ENCODE data around the gene TUBG1.

The TUBG1 gene

GRCh38 chr17:42564815-42565522, 44.5 kb upstream of the TUBG1 start:
- whole genome bisulfite sequencing, 2 donors (ENCODE audit: extremely low coverage in 2 of 2, insufficient read length in 2 of 2, insufficient replicate concordance in 1 of 2), result no CpG with 5 or more reads among the region's 15 CpGs
- Histone ChIP-seq H4K8ac (ENCODE audit: low read depth, low read length) (no peak overlapping the region), H3K36me3 (replicated peaks in 1 of 2; ENCODE audit: control insufficient read depth in 2 of 2, insufficient read depth in 2 of 2, low read length in 2 of 2) (peaks cover 31 to 53% of the 10 kb centered on the region in 2 donors)

GRCh38 chr17:42565523-42566214, 43.8 kb upstream of the TUBG1 start:
- Histone ChIP-seq H2BK5ac (ENCODE audit: low read length) (no peak overlapping the region), H3K4me3 (ENCODE audit: low read length in 2 of 2) (no peak overlapping the region), H3K4ac (ENCODE audit: low read length) (no peak overlapping the region), H3K27ac (replicated peaks; ENCODE audit: low read length) (no peak overlapping the region), H3K4me2 (ENCODE audit: insufficient read depth, low read length, poor library complexity, severe bottlenecking) (no peak overlapping the region), H3K27me3 (ENCODE audit: control insufficient read depth in 3 of 3, insufficient read depth in 3 of 3, low read depth in 1 of 3, low read length in 3 of 3) (no peaks in the 10 kb centered on the region), H4K8ac (ENCODE audit: low read depth, low read length) (no peak overlapping the region), H3K36me3 (replicated peaks in 1 of 2; ENCODE audit: control insufficient read depth in 2 of 2, insufficient read depth in 2 of 2, low read length in 2 of 2) (peaks cover 34 to 59% of the 10 kb centered on the region in 2 donors), H2AFZ (ENCODE audit: low read length) (no peak overlapping the region), H3K14ac (ENCODE audit: low read length) (no peak overlapping the region), H3K4me1 (ENCODE audit: control insufficient read depth in 2 of 2, insufficient read depth in 1 of 2, low read depth in 1 of 2, low read length in 2 of 2) (peaks cover 15 to 16% of the 10 kb centered on the region in 2 donors), H3K79me1 (ENCODE audit: low read depth, low read length) (peaks cover 24% of the 10 kb centered on the region), H3K9me3 (replicated peaks in 1 of 2; ENCODE audit: control insufficient read depth in 2 of 2, insufficient read depth in 1 of 2, low read depth in 1 of 2, low read length in 2 of 2) (no peaks in the 10 kb centered on the region), H2BK12ac (ENCODE audit: low read length) (no peak overlapping the region), H2AK5ac (ENCODE audit: low read depth, low read length) (no peak overlapping the region), H2BK15ac (ENCODE audit: low read length) (no peak overlapping the region), H4K91ac (ENCODE audit: low read depth, low read length, poor library complexity) (no peak overlapping the region), H2BK120ac (ENCODE audit: low read depth, low read length) (no peak overlapping the region), H3K23ac (ENCODE audit: low read depth, low read length, poor library complexity) (no peak overlapping the region), H3K9ac (ENCODE audit: low read depth, low read length, poor library complexity) (peak overlapping the region; percentile 25), H3K18ac (ENCODE audit: low read length) (no peak overlapping the region)
- WGBS, 2 donors (ENCODE audit: extremely low coverage in 2 of 2, insufficient read length in 2 of 2, insufficient replicate concordance in 1 of 2), result no CpG with 5 or more reads among the region's 16 CpGs
- no peak for DNase-seq (ENCODE audit: low spot score)

More at GRCh38 chr17:42564815-42565522, 44.5 kb upstream of the TUBG1 start:
- H3K4me2 ChIP-seq (ENCODE audit: insufficient read depth, low read length, poor library complexity, severe bottlenecking), result no peak overlapping the region
- H2BK12ac ChIP-seq (ENCODE audit: low read length), result no peak overlapping the region
- no peak overlapping the region for H3K23ac ChIP-seq (ENCODE audit: low read depth, low read length, poor library complexity)
- H3K14ac ChIP-seq (ENCODE audit: low read length), result no peak overlapping the region
- H2AFZ ChIP-seq (ENCODE audit: low read length), result no peak overlapping the region
- no peak for DNase-seq (ENCODE audit: low spot score)
- H2BK15ac ChIP-seq (ENCODE audit: low read length), result no peak overlapping the region
- H3K4ac ChIP-seq (ENCODE audit: low read length), result no peak overlapping the region
- peaks cover 15 to 16% of the 10 kb centered on the region in 2 donors for H3K4me1 ChIP-seq (ENCODE audit: control insufficient read depth in 2 of 2, insufficient read depth in 1 of 2, low read depth in 1 of 2, low read length in 2 of 2)
- H3K9me3 ChIP-seq (replicated peaks in 1 of 2; ENCODE audit: control insufficient read depth in 2 of 2, insufficient read depth in 1 of 2, low read depth in 1 of 2, low read length in 2 of 2), result no peaks in the 10 kb centered on the region
- no peak overlapping the region for H3K9ac ChIP-seq (ENCODE audit: low read depth, low read length, poor library complexity)
- no peaks in the 10 kb centered on the region for H3K27me3 ChIP-seq (ENCODE audit: control insufficient read depth in 3 of 3, insufficient read depth in 3 of 3, low read depth in 1 of 3, low read length in 3 of 3)
- no peak overlapping the region for H2AK5ac ChIP-seq (ENCODE audit: low read depth, low read length)
- H2BK5ac ChIP-seq (ENCODE audit: low read length), result no peak overlapping the region
- no peak overlapping the region for H3K27ac ChIP-seq (replicated peaks; ENCODE audit: low read length)
- H3K79me1 ChIP-seq (ENCODE audit: low read depth, low read length), result peaks cover 24% of the 10 kb centered on the region
- H3K18ac ChIP-seq (ENCODE audit: low read length), result no peak overlapping the region
- no peak overlapping the region for H4K91ac ChIP-seq (ENCODE audit: low read depth, low read length, poor library complexity)
- H2BK120ac ChIP-seq (ENCODE audit: low read depth, low read length), result no peak overlapping the region
- peak overlapping the region in 1 of 2 donors; percentile 10 for H3K4me3 ChIP-seq (ENCODE audit: low read length in 2 of 2)

- H3K9ac ChIP-seq (ENCODE audit: low read depth, low read length, poor library complexity), result peak overlapping the region; percentile 94
- no peaks in the 10 kb centered on the region for H3K9me3 ChIP-seq (replicated peaks in 1 of 2; ENCODE audit: control insufficient read depth in 2 of 2, insufficient read depth in 1 of 2, low read depth in 1 of 2, low read length in 2 of 2)
- DNase-seq (ENCODE audit: low spot score), result no peak
- peak overlapping the region; percentile 68 for H2BK5ac ChIP-seq (ENCODE audit: low read length)
- H3K4me3 ChIP-seq (ENCODE audit: low read length in 2 of 2), result peak overlapping the region; percentile 76 to 97
- H3K27me3 ChIP-seq (ENCODE audit: control insufficient read depth in 3 of 3, insufficient read depth in 3 of 3, low read depth in 1 of 3, low read length in 3 of 3), result no peaks in the 10 kb centered on the region
- peaks cover 15 to 16% of the 10 kb centered on the region in 2 donors for H3K4me1 ChIP-seq (ENCODE audit: control insufficient read depth in 2 of 2, insufficient read depth in 1 of 2, low read depth in 1 of 2, low read length in 2 of 2)
- peak overlapping the region; percentile 53 for H2AK5ac ChIP-seq (ENCODE audit: low read depth, low read length)
- H2BK120ac ChIP-seq (ENCODE audit: low read depth, low read length), result no peak overlapping the region
- H2AFZ ChIP-seq (ENCODE audit: low read length), result peak overlapping the region; percentile 90
- WGBS, 2 donors (ENCODE audit: extremely low coverage in 2 of 2, insufficient read length in 2 of 2, insufficient replicate concordance in 1 of 2), result no CpG with 5 or more reads among the region's 28 CpGs
- no peak overlapping the region for H2BK12ac ChIP-seq (ENCODE audit: low read length)
- peaks cover 24% of the 10 kb centered on the region for H3K79me1 ChIP-seq (ENCODE audit: low read depth, low read length)
- H4K91ac ChIP-seq (ENCODE audit: low read depth, low read length, poor library complexity), result no peak overlapping the region
- peak overlapping the region; percentile 22 for H3K14ac ChIP-seq (ENCODE audit: low read length)
- H3K4me2 ChIP-seq (ENCODE audit: insufficient read depth, low read length, poor library complexity, severe bottlenecking), result peak overlapping the region; percentile 82
- no peak overlapping the region for H4K8ac ChIP-seq (ENCODE audit: low read depth, low read length)
- H3K36me3 ChIP-seq (replicated peaks in 1 of 2; ENCODE audit: control insufficient read depth in 2 of 2, insufficient read depth in 2 of 2, low read length in 2 of 2), result peaks cover 35 to 66% of the 10 kb centered on the region in 2 donors
- H3K18ac ChIP-seq (ENCODE audit: low read length), result peak overlapping the region; percentile 69
- no peak overlapping the region for H2BK15ac ChIP-seq (ENCODE audit: low read length)
- peak overlapping the region; percentile 60 for H3K27ac ChIP-seq (replicated peaks; ENCODE audit: low read length)
- peak overlapping the region; percentile 93 for H3K23ac ChIP-seq (ENCODE audit: low read depth, low read length, poor library complexity)
- H3K4ac ChIP-seq (ENCODE audit: low read length), result no peak overlapping the region
These were observed 43.1 kb upstream of the TUBG1 start for GRCh38 chr17:42566215-42566882.

Measured in neuronal stem cell (in vitro differentiated cells).